HG02678 (cell line): Measurements from ENCODE around the gene CAPN8.

Experiments used
- ATAC-seq: cut with Tn5 transposase; IDR thresholded peaks from one replicate; pipeline ENCODE4 v1.9.1; 2021; ENCODE audit warnings: mild to moderate bottlenecking, moderate library complexity; ENCODE audit not compliant: unreplicated experiment

CAPN8 gene

DNA sequence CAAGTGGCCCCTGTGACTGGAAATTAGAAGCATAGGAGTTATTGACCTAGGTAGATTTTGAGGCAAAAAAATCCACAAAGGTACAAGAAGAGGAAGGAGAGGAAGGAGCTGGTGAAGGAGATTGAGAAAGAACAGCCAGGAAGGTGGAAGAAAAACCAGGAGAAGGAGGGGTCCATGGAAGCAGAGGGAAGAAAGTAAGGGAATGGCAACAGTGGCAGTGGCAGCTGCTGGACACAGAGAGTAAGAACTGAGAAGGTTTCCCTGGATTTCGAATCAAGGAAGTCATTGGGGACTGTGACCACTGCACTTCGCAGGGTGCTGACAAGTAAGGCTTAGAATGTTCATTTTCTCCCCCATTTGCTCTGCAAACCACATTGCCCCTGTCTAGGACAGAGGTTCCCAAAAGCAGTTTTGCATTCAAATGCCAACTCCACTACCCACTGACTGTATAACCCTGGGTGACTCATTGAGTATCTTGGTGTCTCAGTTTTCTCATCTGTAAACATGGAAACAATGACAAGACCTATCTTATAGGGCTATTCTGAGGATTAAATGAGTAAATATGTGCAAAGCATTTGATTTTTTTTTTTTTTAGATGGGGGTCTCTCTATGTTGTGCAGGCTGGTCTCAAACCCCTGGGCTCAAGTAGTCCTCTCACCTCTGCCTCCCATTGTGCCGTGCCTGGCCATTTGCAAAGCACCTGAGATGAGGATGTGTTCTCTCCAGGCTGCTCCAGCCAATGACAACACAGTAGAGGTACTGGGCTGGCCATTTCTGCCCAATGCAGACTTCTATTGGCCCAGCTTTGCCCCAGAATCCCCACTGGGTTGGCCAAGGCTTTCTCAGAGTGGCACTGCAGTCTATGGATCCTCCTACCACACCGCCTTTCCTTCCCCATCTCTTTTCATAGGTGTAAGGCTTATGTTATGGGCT lies 37.5 kb upstream of the CAPN8 start:
- ATAC-seq: no peak

GRCh38 chr1:223700942-223701637 lies 35.6 kb upstream of the CAPN8 start:
- ATAC-seq: no peak

DNA sequence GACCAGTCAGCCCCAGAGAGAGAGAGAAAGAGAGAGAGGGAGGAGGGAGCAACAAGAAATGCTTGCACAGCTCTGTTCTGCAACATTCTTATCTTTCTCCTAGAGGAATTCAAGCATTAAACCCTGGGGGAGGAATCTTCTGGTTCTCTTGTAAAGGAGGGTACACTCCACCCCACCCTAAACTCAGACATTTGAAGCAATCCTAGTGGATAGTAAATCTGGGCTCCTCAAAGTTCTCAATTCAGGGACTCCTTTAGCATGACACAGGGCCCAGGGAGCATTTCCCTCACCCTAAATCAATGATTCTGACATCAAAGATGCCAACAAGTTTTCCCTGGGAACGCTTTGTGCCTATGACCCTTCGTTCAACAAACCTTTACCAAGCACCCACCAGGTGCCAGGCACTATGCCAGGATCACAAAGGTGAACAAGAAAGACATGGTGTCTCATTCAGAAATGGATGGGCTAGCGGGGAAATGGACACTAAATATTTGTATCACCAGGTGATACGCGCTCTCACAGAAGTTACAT lies 35.0 kb upstream of the CAPN8 start:
- no peak for ATAC-seq

DNA sequence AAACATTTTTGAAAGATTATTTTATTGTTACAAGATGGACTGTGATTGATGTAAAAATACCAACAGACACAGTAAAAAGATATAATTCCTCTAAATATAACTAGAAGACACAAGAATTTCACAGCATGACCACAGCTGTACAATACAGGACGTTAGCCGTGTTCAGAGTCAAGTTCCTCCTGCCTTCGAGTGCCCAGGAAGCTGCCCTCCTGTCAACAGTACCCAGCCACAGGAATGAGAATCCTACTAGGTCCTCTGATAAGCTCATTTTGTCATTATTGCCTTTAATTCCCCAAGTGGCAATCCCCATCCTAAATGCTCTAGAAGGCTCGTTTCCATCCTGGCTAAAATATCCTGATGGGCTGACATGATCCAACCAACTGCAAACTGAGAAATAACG lies 30.4 kb upstream of the CAPN8 start:
- no peak for ATAC-seq

- no peak for ATAC-seq
Observed at GRCh38 chr1:223695014-223695548, 29.6 kb upstream of the CAPN8 start.

DNA sequence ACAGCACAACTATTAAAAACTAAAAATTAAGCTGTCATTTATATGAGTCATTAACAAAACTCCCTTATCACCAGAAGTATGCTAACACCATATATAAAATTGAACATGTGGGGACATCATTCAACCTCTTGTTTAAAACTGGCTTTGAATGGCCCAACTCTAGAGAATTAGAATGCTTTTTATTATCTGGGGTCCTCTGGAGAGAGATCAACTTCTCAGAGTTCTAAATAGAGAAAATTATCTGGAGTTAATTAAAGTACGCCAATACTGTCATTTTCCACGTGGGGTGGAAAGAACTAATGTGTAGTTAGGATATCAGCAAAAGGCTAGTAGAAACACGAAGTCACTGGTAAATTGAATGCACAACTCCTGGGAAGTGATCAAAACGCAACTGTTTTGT lies 25.6 kb upstream of the CAPN8 start:
- ATAC-seq: no peak

GRCh38 chr1:223684488-223684792 lies 18.9 kb upstream of the CAPN8 start:
- ATAC-seq: no peak

- ATAC-seq: no peak
Observed at GRCh38 chr1:223683586-223684487, 18.3 kb upstream of the CAPN8 start.

GRCh38 chr1:223682502-223682901 lies 17.0 kb upstream of the CAPN8 start:
- no peak for ATAC-seq

GRCh38 chr1:223680188-223680587 lies 14.7 kb upstream of the CAPN8 start:
- no peak for ATAC-seq

- no peak for ATAC-seq
Observed at GRCh38 chr1:223678841-223679240, 13.3 kb upstream of the CAPN8 start.

- no peak for ATAC-seq
Observed at GRCh38 chr1:223674119-223674890, 8.8 kb upstream of the CAPN8 start.

GRCh38 chr1:223670458-223671159 lies 5.1 kb upstream of the CAPN8 start:
- no peak for ATAC-seq

DNA sequence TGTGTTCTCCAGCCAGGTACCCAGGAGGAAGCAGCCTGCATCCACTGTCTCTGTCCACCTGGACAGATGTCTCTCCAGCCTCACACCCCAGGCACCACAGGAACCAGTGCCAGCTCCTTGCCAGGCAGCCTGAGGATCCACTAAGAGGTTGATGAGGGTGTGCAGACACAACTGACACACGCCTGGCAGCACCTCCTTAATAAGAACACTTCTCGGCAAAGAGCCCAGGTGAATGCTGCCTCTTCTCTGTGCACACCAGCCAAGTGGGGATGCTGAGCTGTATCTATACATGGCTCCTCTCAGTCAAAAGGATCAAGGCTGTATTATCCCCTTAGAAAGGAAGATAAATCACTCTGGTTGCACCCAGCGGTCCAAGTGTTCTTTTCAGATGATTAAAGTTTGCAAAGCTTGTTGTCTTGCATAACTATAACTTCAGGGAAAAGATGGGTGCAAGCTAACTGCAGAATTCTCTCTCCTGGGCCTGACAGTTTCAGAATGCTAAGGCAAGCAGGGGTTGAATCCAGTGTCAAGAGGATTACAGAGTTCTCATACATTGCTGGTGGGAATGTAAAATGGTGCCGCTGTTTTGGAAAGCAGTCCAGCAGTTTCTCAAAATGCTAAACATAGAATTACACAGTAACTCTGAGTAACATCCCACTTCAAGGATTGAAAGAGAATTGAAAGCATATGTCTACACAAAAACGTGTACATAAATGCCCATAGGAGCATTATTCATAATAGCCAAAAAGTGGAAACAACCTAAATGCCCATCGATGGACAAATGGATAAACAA lies 3.7 kb upstream of the CAPN8 start:
- ATAC-seq: no peak

GRCh38 chr1:223667484-223668182 lies 2.1 kb upstream of the CAPN8 start:
- no peak for ATAC-seq

DNA sequence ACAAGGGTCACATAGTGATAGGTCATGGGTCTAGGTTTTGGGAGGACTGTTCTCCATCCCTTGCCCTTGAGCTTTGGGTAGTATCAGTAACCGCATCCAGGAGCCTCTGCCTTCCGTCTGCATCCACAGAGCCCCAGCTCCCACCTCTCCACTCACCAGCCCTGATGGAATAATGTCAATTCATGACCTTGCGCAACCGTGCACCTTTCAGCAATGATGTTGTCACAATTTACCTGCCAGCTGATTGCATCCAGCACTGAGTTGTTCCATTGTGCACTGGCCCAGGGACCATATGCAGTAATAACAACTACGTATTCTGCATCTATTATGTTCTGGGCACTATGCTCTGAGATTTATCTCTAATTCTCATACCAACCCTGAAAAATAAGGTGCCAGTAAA lies 1.4 kb downstream of the CAPN8 start:
- ATAC-seq: no peak

DNA sequence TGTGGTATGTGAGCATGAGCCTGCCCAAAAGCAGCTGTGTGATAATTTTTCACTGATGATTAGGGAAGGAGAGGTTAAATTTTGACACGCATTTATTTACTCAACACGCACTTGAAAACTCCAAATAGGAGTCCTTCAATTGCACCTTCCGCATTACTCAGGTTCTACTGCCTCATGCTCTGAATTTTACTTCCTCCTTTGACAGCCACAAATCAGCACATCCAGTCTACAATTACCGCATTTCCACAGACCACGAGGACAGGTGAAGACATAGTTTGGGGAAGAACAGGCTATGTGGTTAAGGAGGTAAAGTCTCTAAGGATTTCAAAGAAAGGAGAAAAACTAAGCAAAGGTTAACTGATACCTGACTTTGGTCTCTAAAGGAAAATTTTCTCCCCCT lies 2.6 kb downstream of the CAPN8 start:
- ATAC-seq: no peak

GRCh38 chr1:223659711-223660110 lies 5.8 kb downstream of the CAPN8 start:
- no peak for ATAC-seq
